NCI-H524 treated with DMSO at 0.1 percent for 48 hours (cell line): Measurements from ENCODE around the gene PMS1.
"Not testable (repeated sequence)": the region's sequence is repeated elsewhere in the genome, so short reads cannot be mapped to it uniquely, and the experiment has no call there.

Source experiments
- DNase-seq: peaks from one replicate; lab custom pipeline; 2025; lab: John Stamatoyannopoulos, UW

Gene PMS1

GRCh38 chr2:189865826-189866225 lies 81.6 kb downstream of the PMS1 start:
- no peak for DNase-seq

- no peak for DNase-seq
These were observed 82.0 kb downstream of the PMS1 start for GRCh38 chr2:189866296-189866695.

GRCh38 chr2:189868896-189869295 lies 84.6 kb downstream of the PMS1 start:
- DNase-seq, result no peak

GRCh38 chr2:189870381-189871085 lies 86.3 kb downstream of the PMS1 start:
- no peak for DNase-seq

GRCh38 chr2:189873696-189874095 lies 89.4 kb downstream of the PMS1 start:
- DNase-seq, result no peak

GRCh38 chr2:189874586-189875320 lies 90.5 kb downstream of the PMS1 start:
- DNase-seq, result no peak

GRCh38 chr2:189876271-189876670 lies 92.0 kb downstream of the PMS1 start:
- DNase-seq, result no peak

GRCh38 chr2:189879716-189880081 lies 95.4 kb downstream of the PMS1 start:
- DNase-seq, result no peak

- DNase-seq, result no peak
These were observed 96.2 kb downstream of the PMS1 start for GRCh38 chr2:189880429-189880828.

- DNase-seq, result no peak
These were observed 96.7 kb downstream of the PMS1 start for GRCh38 chr2:189880832-189881492.

- DNase-seq, result no peak
These were observed 101.1 kb downstream of the PMS1 start for GRCh38 chr2:189885368-189885767.

- DNase-seq, result not testable (repeated sequence)
These were observed 108.5 kb downstream of the PMS1 start for GRCh38 chr2:189892546-189893294.

- no peak for DNase-seq
These were observed 112.6 kb downstream of the PMS1 start for GRCh38 chr2:189896809-189897208.

GRCh38 chr2:189899101-189899500 lies 114.9 kb downstream of the PMS1 start:
- no peak for DNase-seq

GRCh38 chr2:189900726-189901125 lies 116.5 kb downstream of the PMS1 start:
- no peak for DNase-seq

- no peak for DNase-seq
These were observed 117.4 kb downstream of the PMS1 start for GRCh38 chr2:189901664-189902063.

- DNase-seq, result no peak
These were observed 129.6 kb downstream of the PMS1 start for GRCh38 chr2:189913821-189914220.

- DNase-seq, result no peak
These were observed 132.4 kb downstream of the PMS1 start for GRCh38 chr2:189916651-189917050.
